GM12865 (cell line): Measurements from ENCODE around the gene SLC4A4.
A peak's percentile ranks its signal among the peaks of the same experiment; 100 is the strongest.

ENCODE experiments used
- DNase-seq: peaks from one replicate; pipeline ENCODE4 v3.0.0; 2010; ENCODE audit warnings: low read depth
- H3K4me3 ChIP-seq: 2 replicates; pipeline ENCODE4 v1.5.1; 2011; ENCODE audit warnings: mild to moderate bottlenecking, low read depth, low read length, control low read depth
- CTCF ChIP-seq: IDR thresholded peaks from 2 replicates; pipeline ENCODE4 v1.5.1; 2011; ENCODE audit warnings: low read length, control low read depth, low read depth, inconsistent platforms; ENCODE audit not compliant: insufficient read depth; ENCODE audit errors: missing control alignments

SLC4A4 gene

GRCh38 chr4:71541541-71541940 lies 202.7 kb downstream of the SLC4A4 start:
- no peak for DNase-seq
- no peak for TF ChIP-seq CTCF
- no peak overlapping the region for H3K4me3 ChIP-seq

GRCh38 chr4:71545168-71545567 lies 206.3 kb downstream of the SLC4A4 start:
- TF ChIP-seq CTCF: no peak
- DNase-seq: no peak
- no peak overlapping the region for H3K4me3 ChIP-seq

- H3K4me3 ChIP-seq: no peak overlapping the region
- no peak for DNase-seq
These were observed 210.8 kb downstream of the SLC4A4 start for GRCh38 chr4:71549516-71550160.

GRCh38 chr4:71550220-71551165 lies 211.7 kb downstream of the SLC4A4 start:
- no peak overlapping the region for H3K4me3 ChIP-seq
- TF ChIP-seq CTCF: no peak

More at GRCh38 chr4:71549516-71550160, 210.8 kb downstream of the SLC4A4 start:
- TF ChIP-seq CTCF: no peak

GRCh38 chr4:71553605-71554004 lies 214.8 kb downstream of the SLC4A4 start:
- TF ChIP-seq CTCF: peak; percentile 24

More at GRCh38 chr4:71550220-71551165, 211.7 kb downstream of the SLC4A4 start:
- no peak for DNase-seq

GRCh38 chr4:71554025-71554424 lies 215.2 kb downstream of the SLC4A4 start:
- H3K4me3 ChIP-seq: no peak overlapping the region
- no peak for TF ChIP-seq CTCF
- DNase-seq: no peak

More at GRCh38 chr4:71553605-71554004, 214.8 kb downstream of the SLC4A4 start:
- peak; percentile 13 for DNase-seq
- H3K4me3 ChIP-seq: no peak overlapping the region
